CD4-positive, alpha-beta memory T cell (primary cell): ENCODE results near the gene ETDB. TPM values are rescaled to one million over a fixed set of nuclear protein-coding genes. Genes with fewer than 3 reads are reported as not detected.

ENCODE experiments used
- CTCF ChIA-PET: fragments of 350-600 bp; sonication (Branson Sonifier 250); formaldehyde crosslinking; loops from one replicate; lab custom pipeline; 2021; ENCODE audit warnings: inconsistent platforms; ENCODE audit not compliant: partially characterized antibody; lab: Charles Lee
- POLR2A ChIA-PET: fragments of 350-600 bp; sonication (Branson Sonifier 250); formaldehyde crosslinking; loops from one replicate; lab custom pipeline; 2021; ENCODE audit not compliant: partially characterized antibody; lab: Charles Lee
- DNase-seq, 5 donors: peaks; one replicate each; pipeline versions ENCODE4 v3.0.0 to v3.0.0-alpha.2; 2020 to 2022; ENCODE audit warnings: mixed read lengths in 1 of 5
- H3K27ac ChIP-seq: one replicate; pipeline ENCODE4 v1.7.0; 2013; ENCODE audit warnings: low read depth, low read length
- H3K27me3 ChIP-seq: 2 replicates; pipeline ENCODE4 v1.7.0; 2013; ENCODE audit warnings: mild to moderate bottlenecking, low read length, moderate library complexity; ENCODE audit not compliant: insufficient read depth
- H3K36me3 ChIP-seq: 2 replicates; pipeline ENCODE4 v1.7.0; 2013; ENCODE audit warnings: mild to moderate bottlenecking, low read length, moderate library complexity; ENCODE audit not compliant: insufficient read depth
- H3K4me1 ChIP-seq: 2 replicates; pipeline ENCODE4 v1.7.0; 2013; ENCODE audit warnings: mild to moderate bottlenecking, low read length, moderate library complexity; ENCODE audit not compliant: insufficient read depth
- H3K4me3 ChIP-seq, 2 donors: one replicate each; pipeline ENCODE4 v1.7.0; 2013; ENCODE audit warnings: low read length in 2 of 2, mild to moderate bottlenecking in 1 of 2
- H3K9me3 ChIP-seq, 2 donors: one replicate each; pipeline ENCODE4 v1.7.0; 2013; ENCODE audit warnings: low read length in 2 of 2, control low read depth in 1 of 2; ENCODE audit not compliant: control insufficient read depth in 1 of 2
- H3K27ac Mint-ChIP-seq, 7 donors: one replicate each; pipeline ENCODE4 v1.8.0; 2020 to 2021; ENCODE audit warnings: mixed read lengths in 7 of 7, mild to moderate bottlenecking in 6 of 7, inconsistent platforms in 3 of 7, moderate library complexity in 3 of 7
- H3K27me3 Mint-ChIP-seq, 2 donors: one replicate each; pipeline ENCODE4 v1.8.0; 2020 to 2021; ENCODE audit warnings: mixed read lengths in 2 of 2
- H3K36me3 Mint-ChIP-seq, 2 donors: one replicate each; pipeline ENCODE4 v1.8.0; 2020 to 2021; ENCODE audit warnings: mixed read lengths in 2 of 2, inconsistent platforms in 1 of 2, mild to moderate bottlenecking in 1 of 2
- H3K4me1 Mint-ChIP-seq, 4 donors: one replicate each; pipeline ENCODE4 v1.8.0; 2020 to 2021; ENCODE audit warnings: mixed read lengths in 4 of 4, mild to moderate bottlenecking in 1 of 4
- H3K4me3 Mint-ChIP-seq, 8 donors: one replicate each; pipeline ENCODE4 v1.8.0; 2020 to 2021; ENCODE audit warnings: mixed read lengths in 8 of 8, mild to moderate bottlenecking in 7 of 8, moderate library complexity in 6 of 8, inconsistent platforms in 3 of 8
- H3K9me3 Mint-ChIP-seq, 8 donors: one replicate each; pipeline ENCODE4 v1.8.0; 2020 to 2021; ENCODE audit warnings: mixed read lengths in 8 of 8, mild to moderate bottlenecking in 5 of 8, inconsistent platforms in 3 of 8, moderate library complexity in 1 of 8
- intact Hi-C: fragments of 100-400 bp; cut with micrococcal nuclease; formaldehyde crosslinking; loops from one replicate; pipeline ENCODE4 v1.15.1; 2023
- polyA plus RNA-seq, 2 donors: library from polyadenylated mRNA; unstranded; fragments of 300-500 nt; fragmentation: Illumina TruSeq; gene quantifications; one replicate each; pipeline ENCODE4 v1.2.3, GENCODE V29; 2021
- total RNA-seq, 2 experiments: library from RNA; stranded (reverse); gene quantifications; one replicate each; pipeline ENCODE4 v1.2.3, GENCODE V29; 2021

The ETDB gene
- total and polyA plus RNA-seq, 4 experiments from 2014 or later, result not detected

DNA sequence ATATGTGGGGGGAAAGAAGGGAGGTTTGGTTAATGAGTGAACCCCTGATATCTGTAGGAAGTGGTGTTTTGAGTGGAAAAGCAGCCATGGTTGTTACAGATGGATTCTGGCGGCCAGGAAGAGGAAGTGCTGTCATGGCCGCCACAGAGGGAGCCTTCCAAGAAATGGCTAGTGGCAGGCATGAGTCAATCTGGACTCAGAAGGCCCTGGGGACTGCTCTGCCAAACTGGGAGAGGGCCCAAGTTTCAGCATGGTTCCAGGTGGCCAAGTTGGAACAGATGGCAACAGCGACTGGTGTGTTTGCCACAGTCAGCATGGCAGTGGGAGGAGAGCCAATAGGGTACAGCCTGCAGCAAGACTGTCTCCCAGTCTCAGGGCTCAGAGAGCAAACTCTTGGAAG is 32.5 kb downstream of the ETDB start:
- H3K9me3 Mint-ChIP-seq, result no peaks in the 10 kb centered on the region
- no peaks in the 10 kb centered on the region for H3K36me3 ChIP-seq
- POLR2A ChIA-PET, result no interaction called here
- H3K27me3 Mint-ChIP-seq, result peaks cover 0 to 5% of the 10 kb centered on the region in 2 donors
- H3K27ac Mint-ChIP-seq, result no peak overlapping the region
- peaks cover 1 to 6% (median 5%) of the 10 kb centered on the region in 4 donors for H3K4me1 Mint-ChIP-seq
- H3K9me3 ChIP-seq, result no peaks in the 10 kb centered on the region
- H3K4me1 ChIP-seq, result no peaks in the 10 kb centered on the region
- intact Hi-C loops, result no loop called here
- H3K27ac ChIP-seq, result no peak overlapping the region
- no peak for DNase-seq
- CTCF ChIA-PET, result interaction anchor here (1.3 kb wide), 1 partner anchor 9 kb away, joined by 3 read pairs; no protein-coding TSS in a partner anchor
- H3K36me3 Mint-ChIP-seq, result no peaks in the 10 kb centered on the region
- no peak overlapping the region for H3K4me3 Mint-ChIP-seq
- no peaks in the 10 kb centered on the region for H3K27me3 ChIP-seq
- H3K4me3 ChIP-seq, result no peak overlapping the region

DNA sequence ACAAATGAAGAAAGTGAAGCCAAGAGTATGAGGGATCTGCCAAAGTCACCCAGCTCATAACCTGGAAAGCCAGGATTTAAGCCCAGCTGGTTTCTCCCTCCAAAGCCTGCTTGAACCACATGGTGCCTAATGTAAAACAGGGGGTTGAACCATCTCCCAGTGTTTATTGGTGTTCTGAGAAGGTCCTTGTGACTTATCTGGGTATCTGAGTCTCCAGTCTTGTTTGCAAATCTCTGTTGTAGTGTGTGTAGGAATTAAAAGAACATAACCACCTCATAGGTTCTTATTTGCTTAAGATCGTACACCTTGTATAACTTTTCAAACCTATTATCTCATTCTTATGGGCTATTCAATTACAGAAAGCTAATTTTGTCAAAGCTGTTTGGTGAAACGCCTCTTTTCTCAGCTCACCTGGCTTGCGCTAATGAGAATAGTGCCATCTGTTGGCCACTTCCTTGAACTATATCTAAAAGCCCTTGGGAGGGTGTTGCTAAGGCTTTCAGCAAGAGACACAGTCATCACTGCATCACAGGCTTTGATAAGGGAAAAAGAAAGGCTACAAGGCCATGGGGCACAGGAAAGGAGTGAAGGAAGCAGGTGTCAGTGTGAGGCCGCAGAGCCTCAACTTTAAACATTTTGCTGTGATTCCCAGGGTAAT is 34.0 kb downstream of the ETDB start:
- ChIA-PET CTCF (interaction anchor here (0.6 to 1.8 kb wide), 14 partner anchors 11 to 603 kb away, joined by 3 to 9 read pairs (median 4); partner anchors contain the start of gene RTL8A), POLR2A (interaction anchor here (0.6 kb wide), 1 partner anchor 265 kb away, joined by 3 read pairs; no protein-coding TSS in a partner anchor)
- Mint-ChIP-seq H3K4me1 (peaks cover 1 to 6% (median 5%) of the 10 kb centered on the region in 4 donors), H3K9me3 (no peaks in the 10 kb centered on the region), H3K27ac (peak overlapping the region in 5 of 7 donors; percentile 1 to 78 (median 15)), H3K27me3 (peaks cover 0 to 5% of the 10 kb centered on the region in 2 donors), H3K36me3 (no peaks in the 10 kb centered on the region), H3K4me3 (no peak overlapping the region)
- Histone ChIP-seq H3K9me3 (no peaks in the 10 kb centered on the region), H3K4me3 (no peak overlapping the region), H3K27ac (no peak overlapping the region), H3K36me3 (no peaks in the 10 kb centered on the region), H3K27me3 (no peaks in the 10 kb centered on the region), H3K4me1 (no peaks in the 10 kb centered on the region)
- peak; percentile 56 to 67 (median 62) for DNase-seq
- intact Hi-C loops, result loop anchor here (1.0 kb wide), 1 partner anchor 121 kb away; no protein-coding TSS in a partner anchor

DNA sequence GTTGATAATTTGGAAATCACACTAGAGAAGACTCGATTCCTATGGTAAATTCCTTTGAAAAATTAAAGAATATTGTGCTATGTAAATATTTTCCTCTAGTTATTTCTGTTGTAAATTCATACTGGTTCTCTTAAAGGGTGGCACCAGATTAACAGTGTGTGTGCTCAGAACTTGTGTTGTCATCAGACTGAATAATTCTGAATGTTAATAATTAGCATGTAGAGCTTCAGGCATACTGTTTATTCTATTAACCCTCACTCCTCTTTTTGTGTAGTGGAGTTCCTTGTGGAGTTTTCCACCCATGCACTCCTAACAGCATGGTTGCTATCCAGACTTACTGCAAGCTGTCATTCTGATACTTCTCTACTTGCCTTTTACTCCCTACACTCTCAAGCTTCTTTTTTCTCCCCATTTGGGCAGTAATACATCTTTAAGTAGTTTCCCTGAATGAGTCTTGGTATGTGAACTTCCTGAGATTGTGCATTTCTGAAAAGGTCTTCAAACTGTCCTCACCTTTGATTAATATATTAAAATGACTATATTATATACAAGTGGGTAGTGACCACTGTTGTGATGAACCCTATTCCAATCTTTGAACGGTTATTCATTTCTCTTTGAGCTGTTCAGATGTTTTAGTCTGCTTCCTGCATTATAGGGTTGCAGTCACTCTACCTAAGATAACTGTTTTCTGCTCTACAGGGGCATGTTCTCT is 38.5 kb downstream of the ETDB start:
- intact Hi-C loops, result loop anchor here (5.0 kb wide), 1 partner anchor 600 kb away; no protein-coding TSS in a partner anchor
- H3K4me1 Mint-ChIP-seq, result peaks cover 1 to 6% (median 5%) of the 10 kb centered on the region in 4 donors
- Histone ChIP-seq H3K9me3 (no peaks in the 10 kb centered on the region), H3K27me3 (no peaks in the 10 kb centered on the region), H3K36me3 (no peaks in the 10 kb centered on the region), H3K4me1 (no peaks in the 10 kb centered on the region), H3K4me3 (no peak overlapping the region), H3K27ac (no peak overlapping the region)
- CTCF ChIA-PET, result no interaction called here
- peaks cover 0 to 5% of the 10 kb centered on the region in 2 donors for H3K27me3 Mint-ChIP-seq
- no peak for DNase-seq
- no peak overlapping the region for H3K4me3 Mint-ChIP-seq
- POLR2A ChIA-PET, result no interaction called here
- no peaks in the 10 kb centered on the region for H3K36me3 Mint-ChIP-seq
- H3K9me3 Mint-ChIP-seq, result no peaks in the 10 kb centered on the region
- no peak overlapping the region for H3K27ac Mint-ChIP-seq

Other genes starting within 250 kb of the ETDB start
- 1 to 10 TPM; 8.3 to 9.8 TPM for gene MOSPD1, start 205.3 kb downstream of the ETDB start, total RNA-seq
- gene MOSPD1, start 205.3 kb downstream of the ETDB start, polyA plus RNA-seq, result 10 to 100 TPM; 15.2 to 25.0 TPM
- gene SMIM10, start 129.5 kb downstream of the ETDB start, total RNA-seq, result not detected
- not detected for gene SMIM10, start 129.5 kb downstream of the ETDB start, polyA plus RNA-seq
- gene RTL8B, start 98.0 kb downstream of the ETDB start, total RNA-seq, result under 1 TPM; 0.38 to 0.64 TPM
- under 1 TPM; 0.11 to 0.35 TPM for gene RTL8B, start 98.0 kb downstream of the ETDB start, polyA plus RNA-seq
- gene RTL8C, start 88.2 kb downstream of the ETDB start, total RNA-seq, result 10 to 100 TPM; 18.5 to 21.0 TPM
- 10 to 100 TPM; 19.4 to 29.2 TPM for gene RTL8C, start 88.2 kb downstream of the ETDB start, polyA plus RNA-seq
- gene RTL8A, start 68.4 kb downstream of the ETDB start, total RNA-seq, result 10 to 100 TPM; 15.6 to 15.9 TPM
- 10 to 100 TPM; 12.0 to 30.1 TPM for gene RTL8A, start 68.4 kb downstream of the ETDB start, polyA plus RNA-seq
- under 1 TPM; 0.53 to 0.58 TPM for gene SMIM10L2B, start 21.8 kb downstream of the ETDB start, total RNA-seq
- under 1 TPM in 1 of 2 donors, not detected in 1; 0.49 TPM for gene SMIM10L2B, start 21.8 kb downstream of the ETDB start, polyA plus RNA-seq
- gene CT55, start 50.9 kb upstream of the ETDB start, total RNA-seq, result not detected
- not detected for gene CT55, start 50.9 kb upstream of the ETDB start, polyA plus RNA-seq
- gene ETDA, start 131.5 kb upstream of the ETDB start, total RNA-seq, result not detected
- not detected for gene ETDA, start 131.5 kb upstream of the ETDB start, polyA plus RNA-seq
- not detected for gene ETDC, start 189.0 kb upstream of the ETDB start, total RNA-seq
- not detected for gene ETDC, start 189.0 kb upstream of the ETDB start, polyA plus RNA-seq
- 10 to 100 TPM; 20.3 to 22.7 TPM for gene ZNF75D, start 223.6 kb upstream of the ETDB start, total RNA-seq
- 1 to 10 TPM; 7.4 to 9.0 TPM for gene ZNF75D, start 223.6 kb upstream of the ETDB start, polyA plus RNA-seq
- 1 to 10 TPM; 8.9 to 9.5 TPM for gene ZNF449, start 224.3 kb upstream of the ETDB start, total RNA-seq
- 1 to 10 TPM; 2.5 to 3.2 TPM for gene ZNF449, start 224.3 kb upstream of the ETDB start, polyA plus RNA-seq